ENCODE measurements around the gene IL2RA.
"Not testable (repeated sequence)": the region's sequence is repeated elsewhere in the genome, so short reads cannot be mapped to it uniquely, and the experiment has no call there.

IL2RA gene

DNA sequence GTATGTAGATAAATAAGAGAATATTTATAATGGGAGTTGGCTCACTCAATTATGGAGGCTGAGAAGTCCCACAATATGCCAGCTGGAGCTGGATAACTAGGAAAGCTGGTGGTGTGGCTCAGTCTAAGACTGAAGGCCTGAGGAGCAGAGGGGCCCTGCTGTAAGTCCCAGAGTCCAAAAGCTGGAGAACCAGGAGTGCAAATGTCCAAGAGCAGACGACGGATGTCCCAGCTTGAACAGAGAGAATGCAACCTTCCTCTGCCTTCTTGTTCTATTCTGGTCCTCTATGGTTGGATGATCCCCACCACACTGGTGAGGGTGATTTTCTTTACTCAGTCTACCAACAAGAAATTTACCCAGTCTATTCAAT lies 13.2 kb downstream of the IL2RA start:
- no peaks in the 10 kb centered on the region for H3K36me3 ChIP-seq (ENCODE audit: control insufficient read depth in 2 of 2, insufficient read depth in 2 of 2, low read length in 2 of 2)
- H3K4me1 ChIP-seq (ENCODE audit: control insufficient read depth in 2 of 2, insufficient read depth in 2 of 2, low read length in 2 of 2), result peaks cover 8 to 19% of the 10 kb centered on the region in 2 donors
- no peak overlapping the region for H3K9ac ChIP-seq (ENCODE audit: low read depth in 1 of 2, low read length in 2 of 2)
- no peaks in the 10 kb centered on the region for H3K9me3 ChIP-seq (ENCODE audit: control insufficient read depth in 2 of 2, low read length in 2 of 2)
- H3K27ac ChIP-seq (ENCODE audit: low read depth in 2 of 2, low read length in 2 of 2), result no peak overlapping the region
- H3K27me3 ChIP-seq (ENCODE audit: control insufficient read depth in 2 of 2, insufficient read depth in 2 of 2, low read length in 2 of 2), result peaks cover 0 to 3% of the 10 kb centered on the region in 2 donors
- H3K4me3 ChIP-seq (ENCODE audit: low read length in 2 of 2), result no peak overlapping the region

DNA sequence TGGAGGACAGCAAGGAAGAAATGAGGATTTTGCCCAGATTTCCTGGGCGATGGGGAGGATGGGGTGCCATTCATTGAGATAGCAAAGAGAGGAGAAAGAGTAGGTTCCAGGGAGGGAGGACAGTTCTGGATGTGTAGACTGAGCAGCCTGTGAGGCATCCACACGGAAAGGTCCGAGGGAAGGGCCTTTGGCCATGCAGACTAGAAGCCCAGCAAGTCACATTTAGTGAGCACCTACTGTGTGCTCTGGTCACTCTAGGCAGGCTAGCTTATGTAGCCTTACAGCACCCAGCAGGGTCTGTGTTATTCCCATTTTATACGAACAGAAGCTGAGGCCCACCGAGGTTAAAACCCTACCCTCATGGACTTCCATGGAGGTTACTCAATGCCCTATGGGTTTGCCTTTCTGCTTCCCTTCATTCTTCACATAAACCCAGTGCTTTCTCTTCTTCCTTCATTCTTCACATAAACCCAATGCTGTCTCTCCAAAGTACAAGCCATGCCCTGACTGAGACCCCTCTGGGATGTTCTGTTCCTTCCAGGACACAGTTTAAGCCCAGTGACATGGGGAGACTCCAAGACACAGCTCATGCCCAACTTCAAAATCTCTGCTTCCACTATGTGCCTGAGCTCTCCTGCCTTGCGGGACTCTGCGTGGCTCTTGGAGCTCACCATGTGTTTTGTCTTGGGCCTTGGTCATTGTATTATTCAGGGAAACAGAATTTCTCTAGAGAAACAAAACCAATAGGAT lies 13.7 kb downstream of the IL2RA start:
- no peak overlapping the region for H3K27ac ChIP-seq (ENCODE audit: low read depth in 2 of 2, low read length in 2 of 2)
- H3K4me1 ChIP-seq (ENCODE audit: control insufficient read depth in 2 of 2, insufficient read depth in 2 of 2, low read length in 2 of 2), result peaks cover 3 to 16% of the 10 kb centered on the region in 2 donors
- no peak overlapping the region for H3K4me3 ChIP-seq (ENCODE audit: low read length in 2 of 2)
- no peaks in the 10 kb centered on the region for H3K36me3 ChIP-seq (ENCODE audit: control insufficient read depth in 2 of 2, insufficient read depth in 2 of 2, low read length in 2 of 2)
- no peaks in the 10 kb centered on the region for H3K27me3 ChIP-seq (ENCODE audit: control insufficient read depth in 2 of 2, insufficient read depth in 2 of 2, low read length in 2 of 2)
- H3K9me3 ChIP-seq (ENCODE audit: control insufficient read depth in 2 of 2, low read length in 2 of 2), result no peaks in the 10 kb centered on the region
- no peak overlapping the region for H3K9ac ChIP-seq (ENCODE audit: low read depth in 1 of 2, low read length in 2 of 2)

- no peak overlapping the region for H3K9ac ChIP-seq (ENCODE audit: low read depth in 1 of 2, low read length in 2 of 2)
- no peak overlapping the region for H3K4me3 ChIP-seq (ENCODE audit: low read length in 2 of 2)
- no peaks in the 10 kb centered on the region for H3K9me3 ChIP-seq (ENCODE audit: control insufficient read depth in 2 of 2, low read length in 2 of 2)
- no peaks in the 10 kb centered on the region for H3K27me3 ChIP-seq (ENCODE audit: control insufficient read depth in 2 of 2, insufficient read depth in 2 of 2, low read length in 2 of 2)
- H3K36me3 ChIP-seq (ENCODE audit: control insufficient read depth in 2 of 2, insufficient read depth in 2 of 2, low read length in 2 of 2), result no peaks in the 10 kb centered on the region
- H3K4me1 ChIP-seq (ENCODE audit: control insufficient read depth in 2 of 2, insufficient read depth in 2 of 2, low read length in 2 of 2), result peaks cover 3 to 12% of the 10 kb centered on the region in 2 donors
- no peak overlapping the region for H3K27ac ChIP-seq (ENCODE audit: low read depth in 2 of 2, low read length in 2 of 2)
These were observed 14.3 kb downstream of the IL2RA start for GRCh38 chr10:6047847-6048246.

DNA sequence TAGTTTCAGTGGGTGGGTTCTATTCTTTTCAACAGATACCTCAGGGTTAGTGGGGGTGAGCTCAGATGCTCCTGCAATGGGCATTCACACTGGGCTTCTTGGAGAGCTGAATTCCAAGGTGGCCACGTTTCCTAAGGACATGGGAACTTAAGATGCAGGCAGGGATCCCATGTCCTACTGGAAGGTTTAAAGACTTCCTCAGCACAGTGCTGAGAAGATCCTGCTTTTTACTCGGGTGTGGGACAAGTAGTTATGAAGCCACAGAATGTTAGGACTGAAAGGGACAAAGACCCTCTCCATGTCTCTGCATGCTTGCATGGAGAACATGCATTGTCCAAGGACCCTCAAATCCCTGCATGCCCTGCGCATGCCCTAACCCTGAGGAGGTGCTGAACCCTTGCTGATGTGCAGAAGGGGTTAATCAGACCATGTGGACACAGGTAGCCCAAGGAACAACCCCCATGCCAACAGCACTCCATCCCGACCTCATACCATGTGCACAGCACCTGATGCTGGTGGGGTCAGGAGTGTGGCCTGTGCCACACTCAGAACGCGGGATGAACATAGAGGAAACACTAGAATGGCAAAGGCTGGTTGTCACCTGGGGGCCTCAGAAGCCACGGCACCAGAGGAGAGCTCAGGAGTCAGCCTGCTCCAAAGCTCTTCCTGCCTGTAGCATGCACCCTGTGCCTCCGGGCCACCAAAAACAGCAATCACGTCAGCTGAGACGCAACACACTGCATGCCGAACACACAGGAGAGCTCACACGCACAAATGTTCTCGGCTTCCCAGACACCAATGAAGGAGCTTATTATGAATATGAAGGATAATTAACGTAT lies 15.2 kb downstream of the IL2RA start:
- no peak overlapping the region for H3K27ac ChIP-seq (ENCODE audit: low read depth in 2 of 2, low read length in 2 of 2)
- no peaks in the 10 kb centered on the region for H3K36me3 ChIP-seq (ENCODE audit: control insufficient read depth in 2 of 2, insufficient read depth in 2 of 2, low read length in 2 of 2)
- H3K4me1 ChIP-seq (ENCODE audit: control insufficient read depth in 2 of 2, insufficient read depth in 2 of 2, low read length in 2 of 2), result peaks cover 3 to 10% of the 10 kb centered on the region in 2 donors
- H3K9ac ChIP-seq (ENCODE audit: low read depth in 1 of 2, low read length in 2 of 2), result no peak overlapping the region
- H3K9me3 ChIP-seq (ENCODE audit: control insufficient read depth in 2 of 2, low read length in 2 of 2), result no peaks in the 10 kb centered on the region
- H3K4me3 ChIP-seq (ENCODE audit: low read length in 2 of 2), result no peak overlapping the region
- H3K27me3 ChIP-seq (ENCODE audit: control insufficient read depth in 2 of 2, insufficient read depth in 2 of 2, low read length in 2 of 2), result no peaks in the 10 kb centered on the region

- H3K4me3 ChIP-seq (ENCODE audit: low read length in 2 of 2), result no peak overlapping the region
- no peak overlapping the region for H3K27ac ChIP-seq (ENCODE audit: low read depth in 2 of 2, low read length in 2 of 2)
- peaks cover 3 to 10% of the 10 kb centered on the region in 2 donors for H3K4me1 ChIP-seq (ENCODE audit: control insufficient read depth in 2 of 2, insufficient read depth in 2 of 2, low read length in 2 of 2)
- H3K36me3 ChIP-seq (ENCODE audit: control insufficient read depth in 2 of 2, insufficient read depth in 2 of 2, low read length in 2 of 2), result no peaks in the 10 kb centered on the region
- no peak overlapping the region for H3K9ac ChIP-seq (ENCODE audit: low read depth in 1 of 2, low read length in 2 of 2)
- no peaks in the 10 kb centered on the region for H3K27me3 ChIP-seq (ENCODE audit: control insufficient read depth in 2 of 2, insufficient read depth in 2 of 2, low read length in 2 of 2)
- no peaks in the 10 kb centered on the region for H3K9me3 ChIP-seq (ENCODE audit: control insufficient read depth in 2 of 2, low read length in 2 of 2)
These were observed 16.0 kb downstream of the IL2RA start for GRCh38 chr10:6045878-6046772.

DNA sequence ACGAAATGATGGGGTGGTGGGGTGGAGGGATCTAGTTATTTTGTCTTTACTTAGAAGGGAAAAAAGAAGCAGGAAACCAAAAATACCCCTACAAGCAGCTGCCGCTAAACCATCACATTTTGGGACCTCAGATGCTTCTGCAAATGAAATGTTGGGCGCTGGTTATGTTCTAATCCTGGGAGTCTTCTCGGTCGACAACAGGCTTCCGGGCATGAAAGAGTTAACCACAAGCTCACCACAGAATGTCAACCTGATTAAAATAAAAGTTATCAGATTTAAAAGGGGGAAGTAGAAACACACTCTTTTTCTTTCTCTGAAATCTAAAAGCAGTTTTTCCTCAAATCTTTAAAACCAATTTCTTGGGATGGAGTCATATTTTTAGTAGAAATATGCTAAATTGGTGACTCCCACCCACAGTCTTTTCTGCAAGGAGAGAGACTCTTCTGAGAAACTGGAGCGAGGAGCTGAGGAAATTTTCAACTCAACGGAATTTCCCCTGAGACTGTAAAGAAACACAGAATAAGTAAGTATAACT lies 16.8 kb downstream of the IL2RA start:
- Histone ChIP-seq H3K27me3 (ENCODE audit: control insufficient read depth in 2 of 2, insufficient read depth in 2 of 2, low read length in 2 of 2) (no peaks in the 10 kb centered on the region), H3K9ac (ENCODE audit: low read depth in 1 of 2, low read length in 2 of 2) (no peak overlapping the region), H3K4me1 (ENCODE audit: control insufficient read depth in 2 of 2, insufficient read depth in 2 of 2, low read length in 2 of 2) (peaks cover 0 to 8% of the 10 kb centered on the region in 2 donors), H3K36me3 (ENCODE audit: control insufficient read depth in 2 of 2, insufficient read depth in 2 of 2, low read length in 2 of 2) (no peaks in the 10 kb centered on the region), H3K27ac (ENCODE audit: low read depth in 2 of 2, low read length in 2 of 2) (no peak overlapping the region), H3K9me3 (ENCODE audit: control insufficient read depth in 2 of 2, low read length in 2 of 2) (no peaks in the 10 kb centered on the region), H3K4me3 (ENCODE audit: low read length in 2 of 2) (no peak overlapping the region)

- no peak overlapping the region for H3K27ac ChIP-seq (ENCODE audit: low read depth in 2 of 2, low read length in 2 of 2)
- H3K9me3 ChIP-seq (ENCODE audit: control insufficient read depth in 2 of 2, low read length in 2 of 2), result no peaks in the 10 kb centered on the region
- no peaks in the 10 kb centered on the region for H3K36me3 ChIP-seq (ENCODE audit: control insufficient read depth in 2 of 2, insufficient read depth in 2 of 2, low read length in 2 of 2)
- no peak overlapping the region for H3K9ac ChIP-seq (ENCODE audit: low read depth in 1 of 2, low read length in 2 of 2)
- peaks cover 0 to 2% of the 10 kb centered on the region in 2 donors for H3K4me1 ChIP-seq (ENCODE audit: control insufficient read depth in 2 of 2, insufficient read depth in 2 of 2, low read length in 2 of 2)
- no peaks in the 10 kb centered on the region for H3K27me3 ChIP-seq (ENCODE audit: control insufficient read depth in 2 of 2, insufficient read depth in 2 of 2, low read length in 2 of 2)
- H3K4me3 ChIP-seq (ENCODE audit: low read length in 2 of 2), result no peak overlapping the region
These were observed 17.3 kb downstream of the IL2RA start for GRCh38 chr10:6044751-6045313.

GRCh38 chr10:6044060-6044459 lies 18.1 kb downstream of the IL2RA start:
- Histone ChIP-seq H3K27ac (ENCODE audit: low read depth in 2 of 2, low read length in 2 of 2) (no peak overlapping the region), H3K9ac (ENCODE audit: low read depth in 1 of 2, low read length in 2 of 2) (no peak overlapping the region), H3K9me3 (ENCODE audit: control insufficient read depth in 2 of 2, low read length in 2 of 2) (no peaks in the 10 kb centered on the region), H3K27me3 (ENCODE audit: control insufficient read depth in 2 of 2, insufficient read depth in 2 of 2, low read length in 2 of 2) (no peaks in the 10 kb centered on the region), H3K4me3 (ENCODE audit: low read length in 2 of 2) (no peak overlapping the region), H3K36me3 (ENCODE audit: control insufficient read depth in 2 of 2, insufficient read depth in 2 of 2, low read length in 2 of 2) (no peaks in the 10 kb centered on the region), H3K4me1 (ENCODE audit: control insufficient read depth in 2 of 2, insufficient read depth in 2 of 2, low read length in 2 of 2) (peaks cover 0 to 2% of the 10 kb centered on the region in 2 donors)

GRCh38 chr10:6043377-6043776 lies 18.8 kb downstream of the IL2RA start:
- H3K9ac ChIP-seq (ENCODE audit: low read depth in 1 of 2, low read length in 2 of 2); H3K9me3 ChIP-seq (ENCODE audit: control insufficient read depth in 2 of 2, low read length in 2 of 2); H3K36me3 ChIP-seq (ENCODE audit: control insufficient read depth in 2 of 2, insufficient read depth in 2 of 2, low read length in 2 of 2); H3K27ac ChIP-seq (ENCODE audit: low read depth in 2 of 2, low read length in 2 of 2); H3K4me3 ChIP-seq (ENCODE audit: low read length in 2 of 2); H3K27me3 ChIP-seq (ENCODE audit: control insufficient read depth in 2 of 2, insufficient read depth in 2 of 2, low read length in 2 of 2); H3K4me1 ChIP-seq (ENCODE audit: control insufficient read depth in 2 of 2, insufficient read depth in 2 of 2, low read length in 2 of 2): not testable (repeated sequence)

Data from mucosa of rectum (tissue), 2 donors.